GM21447 (cell line): ENCODE results near the gene COL23A1.
A peak's percentile ranks its signal among the peaks of the same experiment; 100 is the strongest.

ENCODE experiments used
- ATAC-seq: cut with Tn5 transposase; IDR thresholded peaks from one replicate; pipeline ENCODE4 v1.9.1; 2021; ENCODE audit not compliant: unreplicated experiment

Gene COL23A1

GRCh38 chr5:178590141-178590923 lies at the start of gene COL23A1:
Gene COL23A1 (minus strand): TSS chr5:178590393.
- ATAC-seq: peak; percentile 60

GRCh38 chr5:178637356-178638074 lies 47.3 kb upstream of the COL23A1 start:
- ATAC-seq: no peak

- no peak for ATAC-seq
Measured at GRCh38 chr5:178632285-178632684, 42.1 kb upstream of the COL23A1 start.

- no peak for ATAC-seq
Measured at GRCh38 chr5:178630951-178631350, 40.8 kb upstream of the COL23A1 start.

- no peak for ATAC-seq
Measured at GRCh38 chr5:178630475-178630930, 40.3 kb upstream of the COL23A1 start.

GRCh38 chr5:178627259-178627598 lies 37.0 kb upstream of the COL23A1 start:
- ATAC-seq: no peak

- peak; percentile 79 for ATAC-seq
Measured at GRCh38 chr5:178626484-178627258, 36.5 kb upstream of the COL23A1 start, which contains the start of gene CLK4. Gene CLK4 (minus strand): TSS chr5:178627050. CDS start chr5:178623416, 3,634 bp downstream.

- peak; percentile 17 for ATAC-seq
Measured at GRCh38 chr5:178625679-178626483, 35.7 kb upstream of the COL23A1 start.

- no peak for ATAC-seq
Measured at GRCh38 chr5:178624631-178625546, 34.7 kb upstream of the COL23A1 start.

GRCh38 chr5:178622679-178623247 lies 32.6 kb upstream of the COL23A1 start:
- no peak for ATAC-seq

GRCh38 chr5:178619390-178619789 lies 29.2 kb upstream of the COL23A1 start:
- no peak for ATAC-seq

GRCh38 chr5:178612299-178612698 lies 22.1 kb upstream of the COL23A1 start:
- ATAC-seq: no peak

GRCh38 chr5:178606269-178606668 lies 16.1 kb upstream of the COL23A1 start:
- no peak for ATAC-seq

- ATAC-seq: no peak
Measured at GRCh38 chr5:178605788-178606187, 15.6 kb upstream of the COL23A1 start.

GRCh38 chr5:178602752-178603151 lies 12.6 kb upstream of the COL23A1 start:
- no peak for ATAC-seq

- ATAC-seq: no peak
Measured at GRCh38 chr5:178595750-178596149, 5.6 kb upstream of the COL23A1 start.

- no peak for ATAC-seq
Measured at GRCh38 chr5:178595150-178595549, 5.0 kb upstream of the COL23A1 start.

- no peak for ATAC-seq
Measured at GRCh38 chr5:178590924-178591423, 781 bp upstream of the COL23A1 start.
